Measurements from ENCODE around the gene SLC37A3.

DNA sequence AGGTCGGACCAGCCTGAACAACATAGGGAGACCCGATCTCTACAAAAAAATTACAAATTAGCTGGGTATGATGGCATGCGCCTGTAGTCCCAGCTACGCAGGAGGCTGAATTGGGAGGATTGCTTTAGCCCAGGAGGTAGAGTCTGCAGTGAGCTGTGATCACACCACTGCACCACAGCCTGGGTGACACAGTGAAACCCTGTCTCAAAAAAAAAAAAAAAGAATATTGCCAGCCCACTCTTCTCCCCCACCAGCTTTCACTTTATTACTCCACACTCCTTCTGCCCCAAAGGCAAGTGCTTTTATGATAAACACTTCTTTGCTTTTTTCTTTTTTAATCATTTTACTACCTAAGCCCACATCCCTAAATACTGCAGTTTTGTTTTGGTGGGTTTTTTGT lies 20.3 kb upstream of the SLC37A3 start:
- TF ChIP-seq, protein P1, sequence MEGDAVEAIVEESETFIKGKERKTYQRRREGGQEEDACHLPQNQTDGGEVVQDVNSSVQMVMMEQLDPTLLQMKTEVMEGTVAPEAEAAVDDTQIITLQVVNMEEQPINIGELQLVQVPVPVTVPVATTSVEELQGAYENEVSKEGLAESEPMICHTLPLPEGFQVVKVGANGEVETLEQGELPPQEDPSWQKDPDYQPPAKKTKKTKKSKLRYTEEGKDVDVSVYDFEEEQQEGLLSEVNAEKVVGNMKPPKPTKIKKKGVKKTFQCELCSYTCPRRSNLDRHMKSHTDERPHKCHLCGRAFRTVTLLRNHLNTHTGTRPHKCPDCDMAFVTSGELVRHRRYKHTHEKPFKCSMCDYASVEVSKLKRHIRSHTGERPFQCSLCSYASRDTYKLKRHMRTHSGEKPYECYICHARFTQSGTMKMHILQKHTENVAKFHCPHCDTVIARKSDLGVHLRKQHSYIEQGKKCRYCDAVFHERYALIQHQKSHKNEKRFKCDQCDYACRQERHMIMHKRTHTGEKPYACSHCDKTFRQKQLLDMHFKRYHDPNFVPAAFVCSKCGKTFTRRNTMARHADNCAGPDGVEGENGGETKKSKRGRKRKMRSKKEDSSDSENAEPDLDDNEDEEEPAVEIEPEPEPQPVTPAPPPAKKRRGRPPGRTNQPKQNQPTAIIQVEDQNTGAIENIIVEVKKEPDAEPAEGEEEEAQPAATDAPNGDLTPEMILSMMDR (IDR thresholded peaks at IDR 0.05) = no peak
- TF ChIP-seq POLR2A (IDR thresholded peaks at IDR 0.05) = no peak
